LNCaP clone FGC (cell line): Measurements from ENCODE around the gene NABP1.

Experiments used
- DNase-seq: peaks from one replicate; pipeline ENCODE4 v3.0.0-alpha.2; 2011; ENCODE audit warnings: low read depth
- H3K4me3 ChIP-seq: 2 replicates; pipeline ENCODE4 v1.5.1; 2011; ENCODE audit warnings: mild to moderate bottlenecking, low read depth, low read length, control low read depth
- TF ChIP-seq, protein P1 (sequence below): IDR thresholded peaks from 2 replicates; pipeline ENCODE4 v1.5.1; 2012; ENCODE audit warnings: mild to moderate bottlenecking; ENCODE audit not compliant: control insufficient read depth, insufficient read depth; ENCODE audit errors: extremely low read depth

The NABP1 gene

DNA sequence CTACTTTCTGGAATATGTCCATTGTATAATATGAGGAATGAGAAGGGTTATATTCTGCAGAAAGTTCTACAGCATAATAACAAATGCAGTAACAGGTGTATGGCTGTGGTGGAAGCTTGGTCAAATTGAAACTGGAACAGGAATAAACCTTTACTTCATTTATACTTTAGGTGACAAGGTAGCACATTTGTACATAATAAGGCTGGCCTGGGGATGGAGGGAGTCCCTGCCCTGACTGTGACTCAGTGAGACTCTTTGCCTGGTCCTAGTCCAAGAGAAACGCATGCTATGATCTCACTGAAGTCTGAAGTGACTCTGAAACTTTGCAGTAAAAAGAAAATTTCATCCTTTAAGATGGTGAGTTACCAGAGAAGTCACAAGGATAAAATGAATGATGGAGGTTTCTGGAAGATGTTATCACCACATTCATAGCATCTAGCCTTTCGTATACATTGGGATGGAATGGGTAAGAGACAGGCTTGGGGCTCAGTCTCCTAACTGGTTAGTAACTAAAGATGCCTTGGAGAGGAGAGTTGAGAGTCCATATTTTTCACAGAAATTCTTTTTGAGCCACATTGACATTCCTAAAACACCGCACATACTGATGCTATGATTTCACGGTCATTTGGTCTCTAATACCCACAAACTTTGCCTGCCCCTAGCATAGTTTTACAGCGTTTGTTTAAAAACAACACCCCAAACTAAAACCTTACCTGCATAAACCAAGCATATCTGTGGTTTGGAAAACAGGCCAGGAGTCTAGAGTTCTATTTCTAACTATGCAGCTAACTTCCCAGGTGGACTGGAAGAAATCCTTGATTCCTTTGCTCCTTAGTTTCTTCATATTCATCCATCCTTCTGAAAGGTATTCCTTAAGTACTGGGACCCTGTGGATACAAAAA is 42.4 kb upstream of the NABP1 start:
- DNase-seq: no peak
- no peak overlapping the region for H3K4me3 ChIP-seq
- TF ChIP-seq, protein P1, sequence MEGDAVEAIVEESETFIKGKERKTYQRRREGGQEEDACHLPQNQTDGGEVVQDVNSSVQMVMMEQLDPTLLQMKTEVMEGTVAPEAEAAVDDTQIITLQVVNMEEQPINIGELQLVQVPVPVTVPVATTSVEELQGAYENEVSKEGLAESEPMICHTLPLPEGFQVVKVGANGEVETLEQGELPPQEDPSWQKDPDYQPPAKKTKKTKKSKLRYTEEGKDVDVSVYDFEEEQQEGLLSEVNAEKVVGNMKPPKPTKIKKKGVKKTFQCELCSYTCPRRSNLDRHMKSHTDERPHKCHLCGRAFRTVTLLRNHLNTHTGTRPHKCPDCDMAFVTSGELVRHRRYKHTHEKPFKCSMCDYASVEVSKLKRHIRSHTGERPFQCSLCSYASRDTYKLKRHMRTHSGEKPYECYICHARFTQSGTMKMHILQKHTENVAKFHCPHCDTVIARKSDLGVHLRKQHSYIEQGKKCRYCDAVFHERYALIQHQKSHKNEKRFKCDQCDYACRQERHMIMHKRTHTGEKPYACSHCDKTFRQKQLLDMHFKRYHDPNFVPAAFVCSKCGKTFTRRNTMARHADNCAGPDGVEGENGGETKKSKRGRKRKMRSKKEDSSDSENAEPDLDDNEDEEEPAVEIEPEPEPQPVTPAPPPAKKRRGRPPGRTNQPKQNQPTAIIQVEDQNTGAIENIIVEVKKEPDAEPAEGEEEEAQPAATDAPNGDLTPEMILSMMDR: no peak

DNA sequence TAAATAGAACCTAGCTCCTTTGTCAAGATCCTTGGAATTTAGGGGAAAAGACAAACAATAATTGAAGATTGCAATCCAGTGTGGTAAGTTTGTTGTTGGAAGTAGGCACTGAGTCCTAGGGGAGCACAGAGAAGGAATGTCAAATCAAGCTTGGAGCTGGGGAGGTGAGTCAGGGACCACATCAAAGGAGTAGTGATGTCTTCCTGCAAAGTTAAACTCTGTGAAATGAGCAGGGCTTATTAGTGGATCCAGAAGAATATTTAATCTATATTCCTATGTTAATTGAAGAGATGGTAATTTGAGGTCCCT is 41.7 kb upstream of the NABP1 start:
- TF ChIP-seq, protein P1: no peak
- no peak overlapping the region for H3K4me3 ChIP-seq
- no peak for DNase-seq

DNA sequence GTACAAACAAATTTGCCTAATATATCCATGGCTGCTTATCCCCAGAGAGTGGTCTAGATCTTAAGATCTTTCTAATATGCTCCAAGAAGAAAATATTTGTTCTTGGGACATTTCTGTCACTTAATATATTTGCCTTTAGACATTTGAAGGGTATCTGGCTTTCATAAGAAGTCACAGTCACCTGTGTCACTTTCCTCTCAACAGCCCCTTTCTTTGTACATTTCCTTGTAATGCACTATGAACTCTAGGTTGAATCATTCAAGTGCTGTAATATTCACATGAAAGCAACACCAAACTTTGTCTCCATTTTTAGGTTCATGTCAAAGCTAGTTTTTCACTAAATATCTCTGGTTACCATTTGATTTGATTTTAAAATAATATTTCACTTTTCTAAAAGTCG is 41.4 kb upstream of the NABP1 start:
- TF ChIP-seq, protein P1: no peak
- no peak for DNase-seq
- H3K4me3 ChIP-seq: no peak overlapping the region

DNA sequence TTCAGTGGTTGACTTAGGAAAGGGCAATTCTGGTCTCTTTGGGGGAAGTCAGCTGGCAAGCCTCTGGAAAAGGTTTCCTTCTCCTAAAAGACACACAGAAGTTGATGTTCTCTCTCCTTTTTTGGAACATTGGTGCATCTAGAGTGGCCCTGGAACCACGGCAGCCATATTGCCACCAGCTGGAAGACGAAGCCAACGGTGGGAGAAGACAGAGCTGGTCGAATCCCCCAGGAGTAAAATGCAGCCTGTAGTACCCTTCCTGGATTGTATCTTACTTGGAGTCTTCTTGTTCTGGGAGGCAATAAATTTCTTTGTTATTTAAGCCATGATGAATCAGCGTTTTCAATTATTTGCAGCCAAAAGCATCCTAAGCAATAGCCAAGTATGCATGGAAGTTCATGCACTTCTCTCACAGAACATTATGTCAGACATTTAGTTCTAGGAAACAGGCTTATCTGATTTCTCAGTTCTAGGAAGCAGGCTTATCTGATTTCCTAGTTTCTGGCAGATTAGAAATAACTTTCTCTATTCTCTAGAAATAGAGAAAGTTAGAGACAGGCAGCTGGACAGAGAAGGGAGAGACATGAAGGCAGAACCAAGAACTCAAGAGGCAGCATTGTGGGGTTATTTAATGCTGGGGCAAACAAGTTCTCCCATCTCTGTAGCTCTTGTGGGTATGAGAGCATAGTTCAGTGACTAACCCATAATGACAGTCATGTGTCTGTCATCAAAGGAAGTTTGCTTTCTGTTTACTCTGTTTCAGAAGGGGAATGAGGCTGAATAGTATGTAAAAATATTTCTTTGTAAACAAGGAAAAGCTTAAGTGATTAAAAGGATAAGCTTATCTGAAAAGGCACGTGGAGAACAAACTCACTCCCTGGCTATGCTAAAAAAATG is 40.5 kb upstream of the NABP1 start:
- no peak for DNase-seq
- no peak overlapping the region; the same call in 1 of the 2 replicates for H3K4me3 ChIP-seq
- TF ChIP-seq, protein P1: no peak

DNA sequence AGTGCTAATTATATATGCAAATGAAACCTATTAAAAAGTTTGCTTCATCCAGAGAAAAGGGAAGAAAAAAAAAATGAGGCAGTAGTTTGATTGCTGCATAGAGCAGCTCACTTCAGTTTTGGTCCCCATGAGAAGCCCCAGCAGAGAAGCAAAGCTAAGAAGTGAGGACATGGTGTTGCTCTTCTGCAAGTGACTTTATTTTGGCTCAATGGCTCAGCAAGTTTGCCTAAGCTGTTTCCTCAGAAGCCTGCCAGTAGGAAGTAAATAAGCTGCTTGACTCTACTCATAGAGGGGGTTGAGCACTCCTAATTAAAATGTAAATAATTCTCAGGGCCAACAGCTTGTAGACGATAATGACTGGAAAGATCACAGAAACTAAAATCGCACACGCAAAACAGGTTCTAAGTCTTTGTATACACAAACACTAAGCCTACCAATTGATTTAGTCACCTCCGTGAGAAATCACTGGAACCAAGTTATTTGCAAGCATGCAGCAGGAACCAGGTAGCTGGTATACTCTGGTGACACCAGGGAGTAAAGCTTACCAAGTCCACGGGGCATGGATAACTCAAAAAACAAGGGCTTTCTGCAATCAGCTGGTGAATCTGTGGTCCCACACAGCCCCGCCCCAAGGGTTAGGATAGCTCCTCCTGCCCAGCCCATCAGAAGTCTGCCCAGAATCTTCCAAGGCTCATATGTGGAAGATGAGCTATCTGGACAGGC is 39.7 kb upstream of the NABP1 start:
- TF ChIP-seq, protein P1: no peak
- peak; percentile 81 for DNase-seq
- H3K4me3 ChIP-seq: 0 out of 2 replicates have a peak overlapping the region, but pooled peaks have one; percentile 16

DNA sequence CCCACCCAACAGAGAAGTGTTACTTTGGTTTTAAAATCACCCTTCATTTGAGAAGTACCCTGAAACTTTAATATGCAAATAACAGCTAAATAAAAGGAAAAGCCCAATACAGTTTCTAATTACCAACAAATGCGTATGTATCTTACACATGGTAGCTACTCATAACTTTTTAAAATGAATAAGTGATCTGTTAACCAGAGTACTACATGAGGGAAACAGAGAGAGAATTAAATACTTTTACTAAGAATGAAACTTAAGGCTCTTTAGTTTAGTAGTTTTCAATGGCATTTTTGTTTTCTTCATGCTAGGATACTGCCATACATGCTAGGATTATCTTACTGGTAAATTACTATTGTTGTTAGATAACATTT is 39.1 kb upstream of the NABP1 start:
- TF ChIP-seq, protein P1: no peak
- H3K4me3 ChIP-seq: no peak overlapping the region
- no peak for DNase-seq
